ENCODE data around the gene FGB.

FGB gene

DNA sequence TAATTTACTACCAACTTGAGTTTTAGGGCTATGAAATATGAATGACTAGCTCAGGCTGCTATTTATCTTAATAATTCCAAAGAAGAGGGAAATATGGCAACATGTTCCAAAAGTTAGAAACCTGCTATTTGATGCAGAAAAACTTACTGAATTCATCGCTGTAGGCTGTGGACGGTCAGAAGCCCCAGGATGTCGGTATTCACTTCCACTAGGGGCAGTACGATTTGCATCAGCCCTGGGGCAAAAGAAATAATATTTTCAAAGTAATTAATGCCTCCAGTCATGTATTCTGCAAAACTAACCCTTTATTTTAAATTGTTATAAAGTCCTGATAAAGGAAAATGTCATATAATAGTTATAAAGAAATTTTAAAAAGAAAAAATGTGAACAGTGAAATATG lies 17.1 kb upstream of the FGB start:
- Histone ChIP-seq H3K4me3 (ENCODE audit: low read length) (no peak overlapping the region), H3K56ac (ENCODE audit: low read length) (no peak overlapping the region), H3K4ac (ENCODE audit: low read depth, low read length) (no peak overlapping the region), H3K27me3 (ENCODE audit: insufficient read depth, low read length, poor library complexity) (no peaks in the 10 kb centered on the region), H4K8ac (ENCODE audit: low read depth, low read length) (no peak overlapping the region), H3K18ac (ENCODE audit: low read length) (no peak overlapping the region), H2BK15ac (replicated peaks; ENCODE audit: low read depth) (no peak overlapping the region), H3K4me1 (ENCODE audit: control insufficient read depth, low read depth, low read length) (peaks cover 2% of the 10 kb centered on the region), H3K36me3 (ENCODE audit: control insufficient read depth, insufficient read depth, low read length) (peaks cover 2% of the 10 kb centered on the region), H2BK5ac (ENCODE audit: low read length) (no peak overlapping the region), H3K23ac (ENCODE audit: low read length) (no peak overlapping the region), H3K4me2 (ENCODE audit: low read length) (no peak overlapping the region), H2BK120ac (ENCODE audit: low read depth, low read length) (no peak overlapping the region), H4K5ac (ENCODE audit: low read length) (no peak overlapping the region), H3K9ac (ENCODE audit: low read length) (no peak overlapping the region), H2AK5ac (ENCODE audit: low read length) (no peak overlapping the region), H3K79me1 (ENCODE audit: low read length) (peaks cover 8% of the 10 kb centered on the region), H3K27ac (ENCODE audit: low read depth, low read length) (no peak overlapping the region), H3K79me2 (ENCODE audit: control insufficient read depth, insufficient read depth, low read length) (peaks cover 17% of the 10 kb centered on the region)
- WGBS (ENCODE audit: extremely low coverage, insufficient coverage, low lambda C conversion rate), result no CpG with 5 or more reads among the region's 4 CpGs
- no peak for DNase-seq

DNA sequence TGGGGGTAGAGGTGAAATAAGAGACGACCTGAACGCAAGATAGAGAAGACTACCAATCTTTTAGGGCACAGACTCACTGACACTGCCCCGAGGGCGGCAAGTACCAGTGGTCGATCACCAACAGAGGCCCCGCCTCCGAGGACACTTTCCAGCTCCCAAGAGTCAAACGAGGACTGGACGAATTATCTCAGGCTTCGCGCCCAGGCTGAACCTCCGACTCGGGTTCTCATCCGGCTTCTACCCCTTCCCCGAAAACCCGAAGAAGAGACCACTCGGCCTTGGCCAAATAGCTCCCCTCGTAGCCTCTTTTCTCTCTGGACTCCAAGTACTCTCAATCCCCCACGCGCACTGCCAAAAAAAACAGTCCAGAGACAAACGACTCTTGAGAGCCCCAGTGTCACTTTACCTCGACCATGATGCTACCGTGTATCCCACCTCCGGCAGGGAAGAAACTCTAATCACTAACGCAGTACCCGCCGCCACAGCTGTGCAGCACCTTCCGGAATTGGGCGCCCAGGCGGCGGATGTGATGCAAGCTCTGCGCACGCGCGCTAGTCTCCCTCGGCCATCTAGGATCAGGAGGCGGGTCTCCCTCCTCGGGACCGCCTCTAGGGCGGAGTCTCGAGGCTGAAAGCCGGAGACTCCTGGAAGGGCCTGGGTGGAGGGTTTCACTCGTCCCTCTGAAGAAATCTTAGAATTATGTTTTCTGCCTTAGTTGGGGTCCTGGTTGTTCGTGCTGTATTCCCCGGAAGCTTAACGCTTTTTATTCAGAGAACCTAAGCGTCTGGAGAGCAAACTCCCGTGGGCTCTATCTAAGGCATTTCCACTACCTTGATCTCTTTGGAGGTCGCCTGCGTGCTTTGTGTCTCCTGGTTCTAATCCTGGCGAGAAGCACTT lies 12.7 kb upstream of the FGB start, which contains the start of gene PLRG1:
PLRG1 (minus strand) TSS at position 507 of the 897 bp plus-strand sequence; CDS start at position 415, 92 bp downstream.
- peak within 1 kb of the TSS; percentile 72 for H3K4me2 ChIP-seq (ENCODE audit: low read length)
- no peak within 1 kb of the TSS for H4K5ac ChIP-seq (ENCODE audit: low read length)
- H3K23ac ChIP-seq (ENCODE audit: low read length), result no peak within 1 kb of the TSS
- peaks cover 8% of the 10 kb centered on the region for H3K79me1 ChIP-seq (ENCODE audit: low read length)
- no CpG with 5 or more reads among the region's 51 CpGs for WGBS (ENCODE audit: extremely low coverage, insufficient coverage, low lambda C conversion rate)
- no peak within 1 kb of the TSS for H2BK5ac ChIP-seq (ENCODE audit: low read length)
- no peaks in the 10 kb centered on the region for H3K27me3 ChIP-seq (ENCODE audit: insufficient read depth, low read length, poor library complexity)
- H3K4me3 ChIP-seq (ENCODE audit: low read length), result peak within 1 kb of the TSS; percentile 90
- H3K4ac ChIP-seq (ENCODE audit: low read depth, low read length), result no peak within 1 kb of the TSS
- H3K18ac ChIP-seq (ENCODE audit: low read length), result peak within 1 kb of the TSS; percentile 69
- no peaks in the 10 kb centered on the region for H3K36me3 ChIP-seq (ENCODE audit: control insufficient read depth, insufficient read depth, low read length)
- H3K27ac ChIP-seq (ENCODE audit: low read depth, low read length), result peak within 1 kb of the TSS; percentile 16
- H2BK120ac ChIP-seq (ENCODE audit: low read depth, low read length), result no peak within 1 kb of the TSS
- H3K79me2 ChIP-seq (ENCODE audit: control insufficient read depth, insufficient read depth, low read length), result peaks cover 17% of the 10 kb centered on the region
- DNase-seq, result peak; percentile 98
- peaks cover 2% of the 10 kb centered on the region for H3K4me1 ChIP-seq (ENCODE audit: control insufficient read depth, low read depth, low read length)
- no peak within 1 kb of the TSS for H2AK5ac ChIP-seq (ENCODE audit: low read length)
- peak within 1 kb of the TSS; percentile 88 for H3K9ac ChIP-seq (ENCODE audit: low read length)
- H4K8ac ChIP-seq (ENCODE audit: low read depth, low read length), result no peak within 1 kb of the TSS
- no peak within 1 kb of the TSS for H2BK15ac ChIP-seq (replicated peaks; ENCODE audit: low read depth)
- peak within 1 kb of the TSS; percentile 88 for H3K56ac ChIP-seq (ENCODE audit: low read length)

DNA sequence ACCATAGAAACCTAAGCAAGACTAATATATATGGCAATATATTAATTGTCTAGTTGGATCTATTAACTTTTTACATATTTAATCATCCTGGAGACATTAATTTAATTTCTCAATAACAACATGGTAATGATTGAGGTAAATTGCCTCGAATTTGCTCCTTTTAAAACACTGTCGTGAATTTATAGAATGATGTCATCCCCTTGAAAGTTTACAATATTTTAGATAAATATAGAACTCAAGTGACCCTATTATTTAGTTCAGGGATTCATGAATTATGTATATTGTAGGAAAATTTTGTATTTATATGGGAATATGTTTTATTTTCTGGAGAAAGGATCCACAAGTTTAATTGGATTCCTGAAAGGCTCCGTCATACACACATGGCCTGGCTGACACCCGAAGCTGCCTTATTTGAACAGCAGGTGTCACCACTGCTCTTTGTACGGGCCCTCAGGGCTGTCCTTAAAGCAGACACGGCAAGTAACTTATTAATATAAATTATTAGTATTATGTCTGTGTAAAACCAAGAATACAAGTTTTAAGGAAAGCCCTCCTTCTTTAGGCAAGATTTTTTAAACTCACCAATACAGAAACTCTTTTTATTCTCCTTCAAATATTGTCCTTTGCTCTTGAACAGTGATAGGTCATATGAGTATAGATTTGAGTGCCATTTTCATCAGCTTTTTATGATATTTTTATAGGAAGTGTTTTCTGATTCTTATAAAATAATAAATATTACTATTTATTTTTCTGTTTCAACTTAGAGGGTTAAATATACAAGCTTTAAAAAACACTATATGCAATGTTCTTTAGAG lies 10.7 kb upstream of the FGB start:
- no peak overlapping the region for H3K4me2 ChIP-seq (ENCODE audit: low read length)
- H3K23ac ChIP-seq (ENCODE audit: low read length), result no peak overlapping the region
- peaks cover 2% of the 10 kb centered on the region for H3K4me1 ChIP-seq (ENCODE audit: control insufficient read depth, low read depth, low read length)
- H3K56ac ChIP-seq (ENCODE audit: low read length), result no peak overlapping the region
- WGBS (ENCODE audit: extremely low coverage, insufficient coverage, low lambda C conversion rate), result no CpG with 5 or more reads among the region's 6 CpGs
- no peak overlapping the region for H3K18ac ChIP-seq (ENCODE audit: low read length)
- H2AK5ac ChIP-seq (ENCODE audit: low read length), result no peak overlapping the region
- DNase-seq, result peak; percentile 80
- no peak overlapping the region for H2BK5ac ChIP-seq (ENCODE audit: low read length)
- no peak overlapping the region for H3K4ac ChIP-seq (ENCODE audit: low read depth, low read length)
- no peak overlapping the region for H4K8ac ChIP-seq (ENCODE audit: low read depth, low read length)
- H4K5ac ChIP-seq (ENCODE audit: low read length), result no peak overlapping the region
- no peak overlapping the region for H3K27ac ChIP-seq (ENCODE audit: low read depth, low read length)
- H2BK120ac ChIP-seq (ENCODE audit: low read depth, low read length), result no peak overlapping the region
- no peak overlapping the region for H3K4me3 ChIP-seq (ENCODE audit: low read length)
- no peaks in the 10 kb centered on the region for H3K36me3 ChIP-seq (ENCODE audit: control insufficient read depth, insufficient read depth, low read length)
- H3K9ac ChIP-seq (ENCODE audit: low read length), result no peak overlapping the region
- H3K79me2 ChIP-seq (ENCODE audit: control insufficient read depth, insufficient read depth, low read length), result peaks cover 17% of the 10 kb centered on the region
- H3K27me3 ChIP-seq (ENCODE audit: insufficient read depth, low read length, poor library complexity), result no peaks in the 10 kb centered on the region
- peaks cover 8% of the 10 kb centered on the region for H3K79me1 ChIP-seq (ENCODE audit: low read length)
- H2BK15ac ChIP-seq (replicated peaks; ENCODE audit: low read depth), result no peak overlapping the region

DNA sequence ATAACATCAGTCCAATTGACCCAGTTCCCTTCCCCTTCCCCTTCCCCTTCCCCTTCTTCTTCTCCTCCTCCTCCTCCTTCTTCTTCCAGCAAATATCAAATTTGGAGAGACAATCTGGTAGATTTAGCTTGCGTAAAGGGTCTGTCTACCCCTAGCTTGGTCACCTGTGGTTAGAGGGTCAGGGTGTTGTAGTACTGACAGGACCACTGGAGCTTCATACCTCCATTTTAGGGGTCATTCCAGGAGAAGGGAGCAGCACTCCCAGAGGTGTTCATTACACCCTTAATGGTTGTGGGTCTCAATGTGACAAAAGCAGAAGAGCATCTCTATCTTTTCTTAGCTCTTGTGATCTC lies 3.7 kb upstream of the FGB start:
- H2BK5ac ChIP-seq (ENCODE audit: low read length), result no peak overlapping the region
- DNase-seq, result no peak
- no peak overlapping the region for H4K8ac ChIP-seq (ENCODE audit: low read depth, low read length)
- no peak overlapping the region for H2BK15ac ChIP-seq (replicated peaks; ENCODE audit: low read depth)
- H3K4me3 ChIP-seq (ENCODE audit: low read length), result no peak overlapping the region
- H3K4ac ChIP-seq (ENCODE audit: low read depth, low read length), result no peak overlapping the region
- no peaks in the 10 kb centered on the region for H3K79me1 ChIP-seq (ENCODE audit: low read length)
- H3K36me3 ChIP-seq (ENCODE audit: control insufficient read depth, insufficient read depth, low read length), result no peaks in the 10 kb centered on the region
- no peaks in the 10 kb centered on the region for H3K79me2 ChIP-seq (ENCODE audit: control insufficient read depth, insufficient read depth, low read length)
- no peak overlapping the region for H3K27ac ChIP-seq (ENCODE audit: low read depth, low read length)
- no peak overlapping the region for H3K56ac ChIP-seq (ENCODE audit: low read length)
- H2BK120ac ChIP-seq (ENCODE audit: low read depth, low read length), result no peak overlapping the region
- H3K18ac ChIP-seq (ENCODE audit: low read length), result no peak overlapping the region
- no peaks in the 10 kb centered on the region for H3K4me1 ChIP-seq (ENCODE audit: control insufficient read depth, low read depth, low read length)
- no peak overlapping the region for H3K9ac ChIP-seq (ENCODE audit: low read length)
- no peak overlapping the region for H2AK5ac ChIP-seq (ENCODE audit: low read length)
- no CpG with 5 or more reads among the region's 1 CpG for WGBS (ENCODE audit: extremely low coverage, insufficient coverage, low lambda C conversion rate)
- no peak overlapping the region for H4K5ac ChIP-seq (ENCODE audit: low read length)
- no peak overlapping the region for H3K23ac ChIP-seq (ENCODE audit: low read length)
- H3K4me2 ChIP-seq (ENCODE audit: low read length), result no peak overlapping the region
- H3K27me3 ChIP-seq (ENCODE audit: insufficient read depth, low read length, poor library complexity), result no peaks in the 10 kb centered on the region

DNA sequence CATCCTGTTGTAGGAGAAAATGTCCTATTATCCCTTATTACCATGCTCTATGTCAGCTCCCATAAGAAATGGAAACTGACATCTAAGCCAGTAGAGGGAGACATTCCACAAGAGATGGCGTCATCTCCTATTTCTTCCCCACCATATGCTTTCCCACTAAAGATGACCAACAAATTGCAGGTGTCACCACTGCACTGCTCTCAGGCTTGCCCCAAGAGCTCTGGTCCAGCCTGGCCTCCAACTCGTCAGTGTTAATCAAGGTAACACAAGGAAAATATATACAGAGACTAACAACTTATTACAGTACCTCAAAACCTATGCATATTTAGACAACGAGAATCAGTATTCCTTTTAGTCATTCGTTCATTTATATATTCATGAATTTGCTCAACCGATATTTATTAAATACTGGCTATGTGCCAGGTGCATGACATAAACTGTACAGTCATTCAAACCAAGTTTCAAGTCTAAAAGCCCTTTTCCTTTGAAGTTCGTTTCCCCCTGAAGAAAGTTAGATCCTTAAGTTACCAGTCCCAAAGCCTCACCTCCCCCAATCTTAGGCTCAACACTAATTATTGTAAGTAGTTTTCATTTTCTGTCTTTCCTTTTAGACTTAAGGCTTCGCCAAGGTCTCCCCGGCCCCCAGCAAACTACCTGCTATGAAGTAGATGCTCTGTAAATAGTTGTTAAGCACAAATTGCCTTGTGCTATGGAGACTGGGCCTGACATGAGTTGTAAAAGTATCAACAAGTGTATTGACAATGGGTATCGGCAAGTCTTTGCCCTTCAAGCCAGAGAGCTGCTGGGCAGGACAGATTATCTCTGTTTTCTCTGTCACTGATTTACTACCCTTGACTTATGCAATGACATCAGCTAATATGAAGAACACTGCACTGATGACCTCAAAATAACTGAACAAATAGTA lies 3.1 kb upstream of the FGB start:
- Histone ChIP-seq H4K8ac (ENCODE audit: low read depth, low read length) (no peak overlapping the region), H4K5ac (ENCODE audit: low read length) (no peak overlapping the region), H3K27me3 (ENCODE audit: insufficient read depth, low read length, poor library complexity) (no peaks in the 10 kb centered on the region), H3K36me3 (ENCODE audit: control insufficient read depth, insufficient read depth, low read length) (no peaks in the 10 kb centered on the region), H2BK120ac (ENCODE audit: low read depth, low read length) (no peak overlapping the region), H3K4me1 (ENCODE audit: control insufficient read depth, low read depth, low read length) (no peaks in the 10 kb centered on the region), H3K18ac (ENCODE audit: low read length) (no peak overlapping the region), H3K4ac (ENCODE audit: low read depth, low read length) (no peak overlapping the region), H3K23ac (ENCODE audit: low read length) (no peak overlapping the region), H3K56ac (ENCODE audit: low read length) (no peak overlapping the region), H3K27ac (ENCODE audit: low read depth, low read length) (no peak overlapping the region), H3K9ac (ENCODE audit: low read length) (no peak overlapping the region), H2BK15ac (replicated peaks; ENCODE audit: low read depth) (no peak overlapping the region), H3K4me2 (ENCODE audit: low read length) (no peak overlapping the region), H3K79me2 (ENCODE audit: control insufficient read depth, insufficient read depth, low read length) (no peaks in the 10 kb centered on the region), H2BK5ac (ENCODE audit: low read length) (no peak overlapping the region), H2AK5ac (ENCODE audit: low read length) (no peak overlapping the region), H3K79me1 (ENCODE audit: low read length) (no peaks in the 10 kb centered on the region), H3K4me3 (ENCODE audit: low read length) (no peak overlapping the region)
- peak; percentile 78 for DNase-seq
- WGBS (ENCODE audit: extremely low coverage, insufficient coverage, low lambda C conversion rate), result no CpG with 5 or more reads among the region's 9 CpGs

All from mesendoderm (in vitro differentiated cells).